Brain microvascular endothelial cell (primary cell): Measurements from ENCODE around the gene TMEM97.

ENCODE experiments used
- DNase-seq: peaks from one replicate; pipeline ENCODE4 v3.0.0-alpha.2; 2020
- H3K27ac ChIP-seq: fragments of 250-450 bp; sonication (Bioruptor Pico); 2 replicates; pipeline ENCODE4 v1.5.1; 2020; ENCODE audit warnings: mild to moderate bottlenecking, moderate library complexity
- H3K27me3 ChIP-seq: fragments of 250-450 bp; sonication (Bioruptor Pico); replicated peaks from 2 replicates; pipeline ENCODE4 v1.5.1; 2020; ENCODE audit warnings: mild to moderate bottlenecking
- H3K36me3 ChIP-seq: fragments of 250-450 bp; sonication (Bioruptor Pico); replicated peaks from 2 replicates; pipeline ENCODE4 v1.5.1; 2020; ENCODE audit warnings: mild to moderate bottlenecking
- H3K4me3 ChIP-seq: 2 replicates; pipeline ENCODE4 v1.5.1; 2011; ENCODE audit warnings: low read depth, mild to moderate bottlenecking, control low read depth, low read length, moderate library complexity
- CTCF ChIP-seq: IDR thresholded peaks from 2 replicates; pipeline ENCODE4 v1.5.1; 2011; ENCODE audit warnings: low read depth, mild to moderate bottlenecking, moderate library complexity, low read length, control low read depth, inconsistent platforms; ENCODE audit errors: missing control alignments
- in situ Hi-C: cut with HindIII; loops from 2 replicates; pipeline ENCODE4 v1.10.0; 2017; ENCODE audit warnings: low sequenced_read_pairs, low pct_ligation_motif_present

TMEM97 gene

DNA sequence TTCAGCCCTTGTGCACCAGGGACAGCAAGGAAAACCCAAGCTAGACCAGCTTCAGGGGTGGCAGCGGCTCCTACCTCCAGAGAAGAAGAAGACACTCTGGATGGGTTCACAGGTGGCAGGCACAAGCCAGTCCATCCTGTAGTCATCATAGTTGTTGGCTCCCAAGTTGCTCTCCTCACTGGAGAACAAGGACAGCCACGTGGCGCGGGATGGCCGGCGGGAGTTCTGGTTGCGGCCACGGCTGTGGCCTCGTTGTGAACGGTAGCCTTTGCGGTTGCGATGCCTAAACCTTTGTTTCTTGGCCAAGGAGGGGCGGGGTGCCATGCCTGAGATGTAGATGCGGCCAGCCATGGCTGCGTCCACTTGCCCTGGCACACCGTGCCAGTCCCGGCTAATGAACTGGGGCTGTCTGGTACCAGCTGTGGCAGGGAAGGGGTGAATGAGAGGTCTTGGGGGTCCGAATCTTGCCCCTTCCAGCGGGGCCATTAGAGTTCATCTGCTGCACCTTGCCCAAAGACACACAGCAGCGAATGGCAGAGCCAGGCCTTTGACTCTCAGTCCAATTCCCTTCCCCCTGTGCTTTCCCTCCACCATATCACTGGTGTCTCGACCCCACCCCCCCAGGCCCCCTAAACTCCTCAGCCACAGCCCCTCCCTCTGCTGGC is 48.8 kb downstream of the TMEM97 start:
- Histone ChIP-seq H3K36me3 (no peaks in the 10 kb centered on the region), H3K27me3 (no peaks in the 10 kb centered on the region), H3K4me3 (no peak overlapping the region), H3K27ac (no peak overlapping the region)
- no peak for DNase-seq
- no peak for TF ChIP-seq CTCF
- in situ Hi-C loops = no loop called here

DNA sequence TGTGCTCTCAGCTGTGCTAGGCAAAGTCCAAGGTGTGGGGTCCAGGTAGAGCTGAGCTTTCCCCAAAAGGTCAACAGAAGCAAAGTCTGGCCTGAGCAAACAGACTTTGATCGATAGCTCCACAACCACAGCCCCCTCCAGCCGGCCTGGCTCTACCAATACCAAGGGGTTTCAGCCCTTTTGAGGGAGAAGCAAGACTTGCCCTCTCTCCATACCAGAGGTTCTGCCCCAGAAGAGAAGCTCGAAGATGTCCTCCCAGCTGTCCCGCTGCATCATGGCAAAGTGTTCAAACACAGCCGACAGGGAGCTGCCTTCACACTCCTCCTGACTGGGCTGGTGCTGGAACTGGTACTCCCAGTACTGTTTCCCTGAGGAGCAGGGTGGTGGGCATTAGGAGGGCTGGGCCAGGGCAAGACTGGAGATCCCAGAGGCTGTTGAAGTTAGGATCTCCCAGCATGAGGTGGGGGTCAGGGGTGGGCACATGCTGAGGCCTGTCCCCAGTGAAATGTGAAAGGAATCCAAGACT is 49.4 kb downstream of the TMEM97 start:
- TF ChIP-seq CTCF = no peak
- in situ Hi-C loops = no loop called here
- Histone ChIP-seq H3K4me3 (no peak overlapping the region), H3K36me3 (no peaks in the 10 kb centered on the region), H3K27ac (no peak overlapping the region), H3K27me3 (no peaks in the 10 kb centered on the region)
- DNase-seq = no peak

GRCh38 chr17:28368915-28369683 is 50.1 kb downstream of the TMEM97 start:
- no peak overlapping the region for H3K27ac ChIP-seq
- no peaks in the 10 kb centered on the region for H3K36me3 ChIP-seq
- in situ Hi-C loops = no loop called here
- DNase-seq = no peak
- TF ChIP-seq CTCF = no peak
- no peak overlapping the region for H3K4me3 ChIP-seq
- H3K27me3 ChIP-seq = no peaks in the 10 kb centered on the region

- TF ChIP-seq CTCF = no peak
- Histone ChIP-seq H3K4me3 (no peak overlapping the region), H3K27ac (no peak overlapping the region), H3K36me3 (no peaks in the 10 kb centered on the region), H3K27me3 (no peaks in the 10 kb centered on the region)
- DNase-seq = no peak
- in situ Hi-C loops = no loop called here
Observed at GRCh38 chr17:28369684-28370034, 50.7 kb downstream of the TMEM97 start.

DNA sequence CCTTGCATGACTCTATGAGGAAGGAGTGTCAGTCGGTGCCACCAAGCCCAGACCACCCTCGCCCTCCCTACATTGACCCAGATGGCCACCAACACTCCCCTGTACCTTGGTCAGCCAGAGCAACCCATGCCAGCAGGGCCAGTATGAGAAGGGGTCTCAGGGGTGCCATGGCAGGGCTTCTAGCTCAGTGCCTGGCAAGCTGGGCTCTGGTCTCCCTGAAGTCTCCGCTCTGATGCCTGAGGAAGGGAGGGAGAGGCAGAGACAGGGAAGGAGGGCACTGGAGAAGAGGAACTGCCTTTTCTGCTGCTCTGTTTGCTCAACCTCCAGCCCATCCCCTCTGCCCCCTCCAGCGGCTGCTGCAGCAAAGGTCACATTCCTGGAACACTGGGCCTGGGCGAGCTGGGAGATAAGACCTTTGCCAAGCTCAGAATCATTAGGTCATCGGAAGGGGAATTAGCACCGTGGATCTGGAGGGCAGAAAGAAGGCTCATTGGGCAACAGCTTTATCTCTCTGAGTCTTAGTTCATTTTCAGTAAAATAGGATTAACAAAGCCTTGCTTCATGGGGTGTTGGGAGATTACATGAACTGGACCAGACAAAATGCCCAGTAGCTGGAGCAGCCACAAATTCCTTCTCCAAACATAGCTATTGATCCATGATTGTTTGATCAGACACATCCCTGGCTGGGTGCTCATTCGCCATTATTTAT is 51.2 kb downstream of the TMEM97 start, which contains the start of gene VTN:
TSS of gene VTN (minus strand) at position 273 of the 709 bp plus-strand sequence. CDS start at position 169, 104 bp downstream.
- H3K27me3 ChIP-seq = no peaks in the 10 kb centered on the region
- in situ Hi-C loops = no loop called here
- no peak within 1 kb of the TSS for H3K27ac ChIP-seq
- TF ChIP-seq CTCF = peak; percentile 1
- DNase-seq = no peak
- peak within 1 kb of the TSS; percentile 64 for H3K4me3 ChIP-seq
- H3K36me3 ChIP-seq = no peaks in the 10 kb centered on the region
